NCI-H1105 treated with DMSO at 0.1 percent for 48 hours (cell line): Measurements from ENCODE around the gene LMOD3.
A peak's percentile ranks its signal among the peaks of the same experiment; 100 is the strongest.

ENCODE experiments used
- DNase-seq: peaks from one replicate; lab custom pipeline; 2025; lab: John Stamatoyannopoulos, UW

LMOD3 gene

GRCh38 chr3:69121950-69122349 is 445 bp downstream of the LMOD3 start:
- no peak for DNase-seq

- no peak for DNase-seq
These were observed 882 bp downstream of the LMOD3 start for GRCh38 chr3:69121513-69121912.

GRCh38 chr3:69120879-69121464 is 1.4 kb downstream of the LMOD3 start:
- peak; percentile 49 for DNase-seq

GRCh38 chr3:69119681-69120080 is 2.7 kb downstream of the LMOD3 start:
- DNase-seq: no peak

GRCh38 chr3:69119138-69119537 is 3.3 kb downstream of the LMOD3 start:
- no peak for DNase-seq

- DNase-seq: no peak
These were observed 3.8 kb downstream of the LMOD3 start for GRCh38 chr3:69118555-69118954.

GRCh38 chr3:69116897-69117296 is 5.5 kb downstream of the LMOD3 start:
- peak; percentile 46 for DNase-seq

- DNase-seq: no peak
These were observed 6.2 kb downstream of the LMOD3 start for GRCh38 chr3:69116162-69116561.

GRCh38 chr3:69115731-69116130 is 6.7 kb downstream of the LMOD3 start:
- DNase-seq: no peak

GRCh38 chr3:69113536-69113935 is 8.9 kb downstream of the LMOD3 start:
- no peak for DNase-seq

- no peak for DNase-seq
These were observed 11.4 kb downstream of the LMOD3 start for GRCh38 chr3:69110941-69111546.

GRCh38 chr3:69108811-69109210 is 13.6 kb downstream of the LMOD3 start:
- no peak for DNase-seq

- DNase-seq: no peak
These were observed 14.6 kb downstream of the LMOD3 start for GRCh38 chr3:69107841-69108240.

- DNase-seq: no peak
These were observed 17.1 kb downstream of the LMOD3 start for GRCh38 chr3:69105320-69105719.

- DNase-seq: no peak
These were observed 17.8 kb downstream of the LMOD3 start for GRCh38 chr3:69104586-69104985.

- no peak for DNase-seq
These were observed 19.3 kb downstream of the LMOD3 start for GRCh38 chr3:69103123-69103522.

- DNase-seq: no peak
These were observed 20.0 kb downstream of the LMOD3 start for GRCh38 chr3:69102384-69102783.

- DNase-seq: no peak
These were observed 22.8 kb downstream of the LMOD3 start for GRCh38 chr3:69099576-69099975.

- DNase-seq: no peak
These were observed 24.8 kb downstream of the LMOD3 start for GRCh38 chr3:69097407-69098086.

GRCh38 chr3:69096299-69096698 is 26.1 kb downstream of the LMOD3 start:
- DNase-seq: no peak

GRCh38 chr3:69095636-69096035 is 26.8 kb downstream of the LMOD3 start:
- no peak for DNase-seq

- no peak for DNase-seq
These were observed 27.8 kb downstream of the LMOD3 start for GRCh38 chr3:69094467-69095205.

- DNase-seq: no peak
These were observed 30.3 kb downstream of the LMOD3 start for GRCh38 chr3:69092030-69092516.
